Suppressor macrophage (primary cell): ENCODE results near the gene PDE4D.
"Not testable (repeated sequence)": the region's sequence is repeated elsewhere in the genome, so short reads cannot be mapped to it uniquely, and the experiment has no call there.

Experiments
- DNase-seq, 4 experiments: peaks; one replicate each; pipeline ENCODE4 v3.0.0-alpha.2; 2020 to 2022

PDE4D gene

DNA sequence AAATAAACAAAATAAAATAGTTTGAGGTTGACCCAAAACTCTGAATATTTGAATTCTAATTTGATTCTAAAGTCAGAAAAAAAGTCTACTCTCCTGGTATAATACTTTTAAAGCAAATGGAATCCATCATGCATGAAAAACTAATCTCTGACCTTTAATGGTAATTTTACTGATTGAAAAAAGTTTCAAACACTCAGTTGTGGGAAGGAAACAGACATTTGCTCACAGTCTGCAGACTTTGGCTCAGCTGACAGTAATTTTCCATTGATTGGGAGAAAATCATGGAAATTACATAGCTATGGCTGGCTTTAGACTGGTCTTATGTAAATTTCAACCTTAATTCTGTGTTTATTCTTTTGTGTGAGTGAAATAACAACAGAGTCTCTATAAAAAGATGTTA, 574.3 kb downstream of the PDE4D start:
- DNase-seq: no peak

DNA sequence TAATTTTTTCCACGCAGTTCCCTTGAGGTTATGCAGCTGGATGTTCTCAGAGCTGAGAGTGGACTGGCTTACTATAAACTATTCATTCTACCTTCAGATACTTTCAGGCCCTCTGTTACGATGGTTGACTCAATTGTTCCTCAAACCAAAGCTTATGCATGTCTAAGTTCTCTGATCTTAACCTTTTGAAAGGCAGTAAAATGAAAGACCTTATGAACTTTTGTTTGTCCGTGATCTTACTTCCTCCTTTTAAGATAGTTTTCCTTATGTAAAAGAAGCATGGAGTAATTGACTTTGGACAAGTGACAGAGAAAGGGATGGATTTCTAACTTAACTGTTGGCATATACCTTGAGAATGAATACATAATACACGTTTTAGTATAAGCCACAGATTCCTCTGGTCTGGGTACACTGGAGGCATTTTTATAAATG, 575.7 kb downstream of the PDE4D start:
- no peak for DNase-seq

DNA sequence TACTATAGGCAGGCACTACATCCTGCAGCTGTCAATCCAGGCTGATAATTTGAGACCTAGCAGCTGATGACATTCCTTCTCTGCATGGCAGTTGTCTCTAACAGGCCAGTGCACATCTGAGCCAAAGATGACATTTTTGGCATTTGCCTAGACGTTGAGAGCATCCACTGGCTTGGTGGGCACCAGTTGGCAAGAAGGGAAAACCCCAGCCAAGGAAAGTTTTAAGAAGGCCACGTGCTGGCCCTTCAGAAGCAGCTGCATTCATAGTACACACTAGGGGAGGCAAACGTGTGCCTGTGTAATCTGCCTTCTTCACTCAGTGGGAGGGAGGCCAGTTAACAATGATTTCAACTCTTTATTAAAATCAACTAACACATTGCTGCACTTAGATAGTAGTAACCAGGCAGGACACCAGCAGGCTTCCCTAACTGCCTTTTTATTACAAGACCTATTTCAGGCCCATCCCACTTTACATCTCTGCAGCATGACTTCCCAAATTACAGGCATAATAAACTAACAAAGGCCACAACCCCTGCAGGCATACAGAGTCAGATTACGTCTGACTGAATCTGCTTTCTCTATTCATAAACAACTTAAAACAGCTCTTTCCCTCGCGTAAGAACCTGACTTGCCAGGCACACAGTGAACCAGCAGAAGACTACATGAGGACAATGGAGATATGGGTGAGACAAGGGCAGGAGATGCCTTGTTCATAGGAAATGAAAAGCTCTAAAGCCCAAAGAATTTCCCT, 576.3 kb downstream of the PDE4D start:
- DNase-seq: no peak

DNA sequence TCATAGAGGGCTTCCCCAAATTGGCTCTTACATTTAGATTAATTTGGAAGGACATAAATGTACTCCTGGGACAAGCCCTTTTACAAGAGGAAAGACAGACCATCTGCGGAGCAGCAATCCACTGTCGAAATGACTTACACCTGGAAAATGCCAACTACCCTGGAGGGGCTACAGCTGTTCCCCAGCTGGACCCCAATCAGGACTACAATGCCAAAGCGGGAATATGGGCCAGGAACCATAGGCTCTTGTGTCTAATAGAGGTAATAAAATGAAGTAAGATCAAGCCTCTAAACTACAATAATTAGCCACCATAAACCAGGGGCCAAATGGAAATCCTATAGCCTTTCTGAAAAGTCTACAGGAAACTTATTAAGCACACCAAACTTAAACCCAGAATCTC, 581.3 kb downstream of the PDE4D start:
- no peak for DNase-seq

DNA sequence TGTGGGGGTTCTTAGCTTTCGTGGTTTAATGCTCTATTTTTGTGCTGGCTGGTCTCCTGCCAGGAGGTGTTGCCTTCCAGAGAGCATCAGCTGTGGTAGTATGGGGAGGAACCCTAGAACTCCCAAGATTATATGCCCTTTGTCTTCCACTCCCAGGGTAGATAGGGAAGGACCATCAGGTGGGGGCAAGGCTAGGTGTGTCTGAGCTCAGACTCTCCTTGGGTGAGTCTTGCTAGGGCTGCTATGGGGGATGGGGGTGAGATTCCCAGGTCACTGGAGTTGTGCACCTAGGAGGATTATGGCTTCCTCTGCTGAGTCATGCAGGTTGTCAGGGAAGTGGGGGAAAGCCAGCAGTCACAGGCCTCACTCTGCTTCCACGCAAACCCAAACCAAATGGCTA, 584.8 kb downstream of the PDE4D start:
- not testable (repeated sequence) for DNase-seq

DNA sequence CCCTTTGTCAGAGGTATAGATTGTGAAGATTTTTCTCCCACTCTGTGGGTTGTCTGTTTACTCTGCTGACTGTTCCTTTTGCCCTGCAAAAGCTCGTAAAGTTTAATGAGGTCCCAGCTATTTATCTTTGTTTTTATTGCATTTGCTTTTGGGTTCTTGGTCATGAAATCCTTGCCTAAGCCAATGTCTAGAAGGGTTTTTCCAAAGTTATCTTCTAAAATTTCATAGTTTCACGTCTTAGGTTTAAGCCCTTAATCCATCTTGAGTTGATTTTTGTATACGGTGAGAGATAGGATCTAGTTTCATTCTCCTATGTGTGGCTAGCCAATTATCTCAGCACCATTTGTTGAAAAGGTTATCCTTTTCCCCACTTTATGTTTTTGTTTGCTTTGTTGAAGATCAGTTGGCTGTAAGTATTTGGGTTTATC, 590.2 kb downstream of the PDE4D start:
- not testable (repeated sequence) for DNase-seq

DNA sequence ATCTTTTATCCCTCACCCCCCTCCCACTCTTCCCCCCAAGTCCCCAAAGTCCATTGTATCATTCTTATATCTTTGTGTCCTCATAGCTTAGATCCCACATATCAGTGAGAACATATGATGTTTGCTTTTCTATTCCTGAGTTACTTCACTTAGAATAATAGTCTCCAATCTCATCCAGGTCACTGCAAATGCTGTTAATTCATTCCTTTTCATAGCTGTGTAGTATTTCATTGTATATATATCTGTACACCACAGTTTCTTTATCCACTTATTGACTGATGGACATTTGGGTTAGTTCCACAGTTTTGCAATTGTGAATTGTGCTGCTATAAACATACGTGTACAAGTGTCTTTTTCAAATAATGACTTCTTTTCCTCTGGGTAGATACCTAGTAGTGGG, 591.0 kb downstream of the PDE4D start:
- DNase-seq: not testable (repeated sequence)

DNA sequence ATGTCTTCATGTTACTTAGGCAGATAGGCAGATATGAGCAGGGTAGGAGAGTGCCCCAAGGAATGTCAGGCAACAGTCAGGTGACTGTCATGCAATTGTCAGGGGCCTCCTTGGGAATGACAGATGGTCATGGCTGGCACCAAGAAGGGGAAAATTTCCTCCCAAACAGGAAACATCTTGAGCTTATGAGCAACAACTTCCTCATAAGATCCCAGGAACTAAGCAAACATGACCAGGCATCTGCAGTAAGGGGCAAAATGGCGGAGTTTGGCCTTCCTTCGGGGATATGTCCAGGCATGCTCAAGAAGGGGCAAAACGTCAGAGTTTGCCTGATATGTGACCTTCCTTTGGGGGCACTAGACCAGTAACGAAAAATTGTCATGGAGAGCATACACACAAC, 591.8 kb downstream of the PDE4D start:
- DNase-seq: peak; percentile 3 to 43 (median 26)

DNA sequence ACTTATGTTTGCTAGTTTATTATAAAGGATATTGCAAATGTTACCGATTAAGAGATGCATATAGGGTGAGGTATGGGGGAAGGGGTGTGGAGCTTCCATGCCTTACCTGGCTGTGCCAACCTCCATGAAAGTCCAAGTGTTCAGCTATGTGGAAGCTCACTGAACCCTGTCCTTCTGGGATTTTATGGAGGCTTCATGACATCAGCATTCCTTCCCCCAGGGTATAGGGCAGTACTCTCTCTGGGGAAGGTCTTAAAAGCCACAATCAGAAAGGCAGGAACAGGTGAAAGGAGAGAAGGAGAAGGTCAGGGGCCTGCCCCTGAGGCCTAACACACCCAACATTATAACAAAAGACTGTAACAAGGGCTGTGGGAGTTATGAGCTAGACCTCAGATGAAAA, 592.6 kb downstream of the PDE4D start:
- DNase-seq: no peak

DNA sequence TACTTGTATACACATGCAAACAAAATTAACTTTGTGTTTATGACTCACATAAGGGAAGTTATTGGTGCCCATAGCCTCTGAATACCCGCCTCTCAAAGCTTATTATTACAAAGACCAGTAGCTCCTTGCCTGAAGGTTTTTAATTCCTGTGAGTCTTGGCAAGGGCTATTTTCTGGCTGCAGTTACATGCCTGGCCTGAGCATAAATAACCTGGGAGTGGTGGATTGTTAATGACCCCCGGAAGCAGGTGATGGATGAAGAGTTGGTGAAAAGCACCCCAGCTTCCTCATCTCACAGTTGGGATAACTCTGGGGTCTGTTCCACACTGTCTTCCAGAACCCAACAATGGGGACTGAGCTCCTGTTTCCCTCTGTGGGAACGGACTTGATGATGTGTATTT, 594.5 kb downstream of the PDE4D start:
- no peak for DNase-seq

DNA sequence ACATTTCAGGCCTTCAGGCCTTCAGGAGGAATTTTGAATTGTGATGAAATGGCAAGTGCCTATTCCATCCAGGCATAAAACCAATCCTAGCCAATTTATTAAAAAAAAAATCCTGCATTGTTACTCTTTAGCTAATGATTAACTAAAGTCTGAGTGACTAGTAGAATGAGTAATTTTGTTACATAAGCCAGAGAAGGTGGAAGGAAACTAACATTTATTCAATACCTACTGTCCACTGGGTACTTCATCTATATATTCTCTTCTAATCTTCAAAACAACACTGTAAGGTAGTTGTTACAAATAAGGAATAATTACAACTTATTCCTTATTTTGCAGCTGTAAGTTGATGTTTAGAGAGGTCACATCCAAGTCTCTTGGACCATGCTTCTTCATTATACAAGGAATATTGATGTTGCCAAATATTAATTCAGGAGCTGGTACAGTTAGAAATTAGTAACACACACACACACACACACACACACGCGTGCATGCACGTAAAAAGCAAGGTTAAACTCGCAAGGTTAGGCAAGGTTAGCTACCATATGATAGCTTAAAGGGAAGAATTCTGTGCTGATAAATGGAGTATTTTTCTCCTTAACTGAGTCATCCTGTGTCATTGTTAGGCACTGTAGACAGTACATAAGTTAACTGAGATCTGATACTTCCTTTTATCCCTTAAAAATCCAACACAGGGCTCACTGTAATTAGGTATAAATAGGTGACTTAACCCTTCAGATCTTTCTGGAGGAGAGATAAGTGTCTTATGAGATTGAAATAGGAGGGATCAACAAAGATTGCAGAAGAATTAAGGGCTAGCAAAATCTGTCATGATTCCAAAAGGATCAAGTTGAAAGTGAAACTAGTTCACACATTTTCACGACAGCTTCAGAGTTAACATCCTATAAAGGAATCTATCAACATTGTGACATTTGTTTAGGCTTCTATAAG, 596.9 kb downstream of the PDE4D start:
- peak in 3 of 4 experiments; percentile 5 to 40 (median 28) for DNase-seq

DNA sequence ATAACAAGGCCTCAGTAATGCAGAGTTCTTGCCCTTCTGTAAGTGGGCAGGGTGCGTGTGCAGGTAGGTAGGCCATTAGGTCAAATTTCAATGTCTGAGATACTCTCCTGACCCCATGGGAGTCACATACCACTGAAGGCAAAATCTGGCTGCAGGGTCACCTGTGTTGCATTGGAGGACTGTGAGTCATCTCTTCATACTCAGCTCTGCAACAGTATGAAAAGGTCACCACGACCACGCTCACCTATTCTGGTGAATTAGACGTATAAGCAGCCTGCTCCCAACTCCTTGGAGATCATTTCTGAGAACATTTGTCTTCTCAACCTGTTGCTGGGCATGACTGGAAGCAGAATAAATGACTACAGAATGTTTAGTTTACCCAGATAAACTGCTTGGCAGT, 599.8 kb downstream of the PDE4D start:
- no peak for DNase-seq

DNA sequence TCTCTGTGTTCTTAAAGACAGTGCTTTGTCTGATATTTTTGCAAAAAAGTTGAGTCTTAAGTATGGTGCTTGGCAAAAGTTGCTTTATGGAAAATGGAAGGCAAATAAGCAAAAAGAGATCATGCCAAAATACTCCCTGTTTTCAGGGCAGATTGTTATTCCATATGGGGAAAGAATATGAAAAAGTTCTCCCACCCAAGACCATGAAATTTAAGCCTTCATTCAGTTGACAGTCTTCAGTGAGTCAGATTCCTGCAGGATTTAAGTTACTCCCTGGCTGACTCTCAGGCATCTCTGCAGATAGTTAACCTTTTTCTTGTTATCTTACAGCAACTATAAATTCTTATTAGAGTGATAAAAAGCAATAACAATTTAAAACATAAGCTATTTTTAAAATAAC, 601.6 kb downstream of the PDE4D start:
- no peak for DNase-seq

DNA sequence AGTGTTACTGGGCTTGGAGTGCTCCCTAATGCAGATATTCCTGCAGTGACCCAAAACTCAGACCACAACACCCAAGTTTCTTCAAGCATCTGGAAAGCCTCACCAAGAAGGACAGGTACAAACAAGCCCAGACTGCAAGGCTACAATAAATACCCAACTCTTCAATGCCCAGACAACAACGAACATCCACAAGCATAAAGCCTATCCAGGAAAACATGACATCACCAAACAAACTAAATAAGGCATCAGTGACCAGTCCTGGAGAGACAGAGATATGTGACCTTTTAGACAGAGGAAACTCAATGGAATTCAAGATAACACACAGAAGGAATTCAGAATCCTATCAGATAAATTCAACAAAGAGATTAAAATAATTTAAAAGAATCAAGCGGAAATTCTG, 605.6 kb downstream of the PDE4D start:
- DNase-seq: no peak

DNA sequence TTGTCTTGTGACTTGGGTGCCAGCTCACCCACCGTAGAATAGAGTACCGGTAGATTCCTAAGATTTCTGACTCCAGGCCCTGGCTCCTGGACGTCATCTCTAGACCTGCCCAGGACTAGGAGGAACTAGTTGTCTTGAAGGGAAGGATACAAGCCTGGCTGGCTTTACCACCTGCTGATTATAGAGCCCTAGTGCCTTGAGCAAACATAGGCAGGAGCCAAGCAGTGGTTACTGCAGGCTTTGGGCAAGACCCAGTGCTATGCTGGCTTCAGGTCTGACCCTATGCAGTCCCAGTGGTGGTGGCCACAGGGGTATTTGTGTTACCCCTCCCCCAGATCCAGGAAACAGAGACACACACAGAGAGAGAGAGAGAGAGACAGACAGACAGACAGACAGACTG, 606.2 kb downstream of the PDE4D start:
- no peak for DNase-seq

DNA sequence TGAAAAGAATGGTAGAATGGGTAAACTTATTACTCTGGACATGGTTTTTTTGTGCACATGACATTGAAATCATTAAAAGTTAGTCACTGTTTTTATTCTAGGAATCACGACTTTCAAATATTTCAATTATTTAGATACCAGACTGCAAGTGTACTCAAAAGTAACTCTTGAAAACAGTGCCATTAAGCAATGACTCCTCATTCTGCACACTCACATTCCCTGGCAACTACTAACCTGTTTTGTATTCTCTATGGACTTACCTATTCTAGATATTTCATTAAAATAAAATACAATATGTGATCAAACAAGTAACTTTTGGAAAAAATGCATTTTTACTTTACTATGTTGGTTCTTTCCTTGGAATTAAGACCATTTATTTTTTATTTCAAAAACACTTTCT, 607.0 kb downstream of the PDE4D start:
- no peak for DNase-seq

DNA sequence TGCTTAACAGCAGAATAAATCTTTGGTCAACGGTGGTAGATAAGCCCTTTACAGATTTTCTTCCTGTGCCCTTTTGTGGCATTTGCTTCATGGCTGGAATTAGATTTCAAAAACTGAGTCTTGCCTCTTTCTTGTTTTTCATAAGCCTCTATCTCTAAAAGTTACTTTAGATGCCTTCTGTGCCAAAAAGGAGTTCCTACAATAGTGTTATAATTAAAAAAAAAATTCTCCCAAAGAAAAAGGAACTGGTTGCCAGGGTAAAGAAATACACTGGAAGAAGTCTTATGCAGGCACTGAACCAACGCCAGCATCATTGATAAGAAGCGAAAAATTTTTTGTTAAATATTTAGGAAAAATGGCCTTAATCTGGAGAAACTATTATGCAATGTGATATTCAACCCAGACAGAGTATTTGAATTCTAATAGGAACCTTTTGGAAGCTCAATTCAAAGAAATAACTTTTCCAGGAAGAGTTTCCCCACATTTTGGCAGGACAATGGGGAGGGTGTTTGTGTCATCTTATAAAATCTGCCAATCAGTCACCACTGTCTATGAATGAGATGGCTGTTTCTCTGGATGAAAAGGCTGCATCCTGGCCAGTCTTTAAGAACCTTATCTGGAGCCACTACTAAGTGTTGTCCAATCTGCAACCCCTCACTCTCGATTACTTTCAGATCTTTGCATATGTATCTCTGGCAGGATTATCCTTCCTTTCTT, 608.1 kb downstream of the PDE4D start:
- DNase-seq: no peak

DNA sequence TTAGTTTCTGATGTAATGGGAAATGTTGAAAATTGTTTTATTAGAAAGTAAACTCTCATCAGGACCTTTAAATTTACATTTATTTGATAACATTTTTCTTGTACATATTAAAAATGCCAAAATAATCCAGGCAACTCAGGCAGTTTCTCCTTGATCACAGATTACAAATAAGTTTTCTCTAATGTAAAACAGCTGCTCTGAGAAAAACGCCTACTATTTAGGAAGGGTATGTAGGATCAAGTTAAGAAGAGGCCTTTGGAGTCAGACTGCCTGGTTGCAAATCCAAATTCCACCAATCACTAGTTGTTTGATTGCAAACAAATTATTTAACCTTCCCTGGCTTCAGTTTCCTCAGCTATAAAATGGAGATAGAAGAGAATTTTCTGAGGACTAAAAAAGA, 610.8 kb downstream of the PDE4D start:
- DNase-seq: no peak

DNA sequence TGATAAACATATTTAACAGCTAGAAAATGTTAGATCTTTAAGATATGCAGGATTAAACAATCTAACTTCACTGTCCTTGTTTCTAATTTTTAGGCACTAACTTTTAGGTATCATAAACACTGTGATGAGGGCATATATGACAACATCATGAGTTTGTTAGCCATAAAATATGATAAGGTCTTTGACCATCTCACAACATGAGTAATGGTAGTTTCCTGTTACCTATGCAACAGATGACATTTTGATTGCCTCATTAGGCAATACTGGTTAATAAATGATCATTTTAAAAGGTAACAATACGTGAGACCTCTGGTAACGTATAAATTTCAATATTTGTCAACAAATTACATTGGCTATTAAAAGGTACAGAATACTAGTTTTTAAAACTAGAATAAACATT, 613.5 kb downstream of the PDE4D start:
- no peak for DNase-seq

DNA sequence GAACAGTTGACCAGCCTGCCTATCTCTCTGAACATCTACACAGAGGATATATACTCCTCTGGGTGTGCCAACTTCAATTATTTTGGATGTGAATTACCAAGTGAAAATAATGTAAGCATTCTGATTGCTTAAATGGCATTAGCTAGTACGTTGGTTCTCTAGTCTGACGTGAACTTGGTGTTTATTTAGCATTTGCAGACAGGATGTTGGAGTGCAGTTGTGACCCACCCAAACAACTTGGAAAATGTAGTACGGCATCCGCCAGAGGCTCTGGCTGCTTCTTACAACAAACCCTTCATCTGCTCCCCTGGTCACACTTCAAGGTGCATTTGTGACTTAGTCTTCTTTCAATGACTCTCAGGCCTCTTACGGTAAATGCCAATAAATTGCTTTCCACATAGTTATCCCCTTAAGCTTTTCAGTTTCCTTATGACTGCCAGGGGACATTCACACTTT, 616.6 kb downstream of the PDE4D start:
- no peak for DNase-seq

DNA sequence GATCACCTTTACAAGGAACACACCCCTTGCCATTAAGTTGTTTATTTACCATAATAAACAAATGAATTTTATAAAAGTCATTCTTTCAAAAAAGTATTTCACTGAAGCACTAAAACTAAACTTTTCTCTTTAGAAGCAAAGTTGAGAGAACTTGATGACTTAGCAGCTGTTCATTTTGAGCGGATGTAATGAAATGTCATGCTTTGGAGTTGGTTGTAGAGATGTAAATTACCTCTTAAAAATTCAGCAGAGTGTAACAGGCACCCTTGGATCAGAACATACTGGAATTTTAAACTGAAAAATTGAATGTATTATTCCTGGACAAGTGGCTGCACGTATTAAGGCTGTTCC, 617.2 kb downstream of the PDE4D start:
- no peak for DNase-seq

DNA sequence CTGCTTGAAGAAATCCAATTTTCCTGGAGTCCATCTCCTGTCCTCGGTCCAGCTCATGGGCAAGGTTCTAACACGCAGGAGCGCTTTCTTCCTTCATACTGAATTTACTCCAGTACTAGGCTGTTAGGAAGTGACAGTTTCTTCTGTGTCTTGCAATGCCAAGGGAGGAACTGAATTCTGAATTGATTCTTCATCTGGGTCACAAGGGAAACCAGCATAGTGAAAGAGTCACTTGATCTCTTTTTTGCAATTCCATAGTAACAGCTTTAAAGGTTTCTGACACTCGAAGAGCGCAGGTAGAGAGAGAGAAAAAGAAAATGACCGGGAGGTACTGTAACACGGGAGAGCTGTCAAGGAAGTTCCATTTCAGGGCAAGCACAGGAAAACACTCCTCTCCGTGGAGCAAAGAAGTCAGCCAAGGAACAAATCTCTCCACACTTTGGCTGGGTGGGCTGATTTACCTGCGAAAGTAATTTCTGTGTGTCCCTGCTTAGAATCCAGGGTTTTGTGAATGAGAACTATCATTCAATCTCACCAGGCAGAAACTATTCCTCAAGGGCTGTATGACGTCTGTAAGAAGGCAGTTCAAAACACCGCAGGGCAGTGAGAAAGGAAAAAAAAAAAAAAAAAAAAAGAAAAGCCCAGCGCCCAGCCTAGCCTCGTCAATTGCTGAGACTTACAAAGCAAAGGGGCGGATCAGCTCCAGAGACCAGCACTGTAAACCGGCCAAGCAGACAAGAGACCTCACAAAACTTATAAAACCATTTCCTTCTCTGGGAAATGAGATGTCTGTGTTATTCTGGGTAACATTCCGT, 617.8 kb downstream of the PDE4D start:
- peak; percentile 39 to 70 (median 58) for DNase-seq
